ENCODE data around the gene STAT5B.

STAT5B gene

DNA sequence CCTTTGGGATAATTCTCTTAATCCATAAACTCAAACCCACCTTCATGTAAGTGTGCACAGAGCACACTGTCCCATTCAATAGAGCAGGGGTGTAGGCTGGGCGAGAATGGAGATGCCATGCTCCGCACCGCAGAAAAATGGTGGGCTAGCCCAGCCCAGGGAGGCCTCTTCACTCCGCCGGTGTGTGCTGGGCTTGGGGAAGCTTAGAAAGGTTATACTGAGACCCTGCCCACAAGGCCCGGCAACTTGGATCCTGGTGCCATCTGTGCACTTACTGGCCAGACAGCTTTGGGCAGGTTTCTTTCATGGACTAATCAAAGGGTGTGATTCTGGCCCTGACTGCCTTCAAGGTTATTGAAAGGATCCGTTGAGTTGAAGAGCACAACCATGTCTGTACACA is 8.4 kb upstream of the STAT5B start:
- no peak for DNase-seq

DNA sequence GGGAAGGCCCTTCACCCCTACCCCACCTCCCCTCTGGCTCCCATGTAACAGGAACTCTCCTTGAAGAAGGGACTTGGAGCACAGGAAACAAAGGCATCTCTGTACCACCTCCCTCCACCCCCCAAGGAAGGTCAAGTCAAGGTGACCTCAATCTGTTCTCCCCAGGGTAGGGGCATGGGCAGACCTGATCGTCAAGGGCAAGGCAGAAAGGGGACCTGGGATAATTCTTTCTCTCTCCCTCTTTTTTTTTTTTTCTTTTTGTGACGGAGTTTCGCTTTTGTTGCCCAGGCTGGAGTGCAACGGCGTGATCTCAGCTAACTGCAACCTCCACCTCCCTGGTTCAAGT is 7.8 kb upstream of the STAT5B start:
- DNase-seq, result no peak

DNA sequence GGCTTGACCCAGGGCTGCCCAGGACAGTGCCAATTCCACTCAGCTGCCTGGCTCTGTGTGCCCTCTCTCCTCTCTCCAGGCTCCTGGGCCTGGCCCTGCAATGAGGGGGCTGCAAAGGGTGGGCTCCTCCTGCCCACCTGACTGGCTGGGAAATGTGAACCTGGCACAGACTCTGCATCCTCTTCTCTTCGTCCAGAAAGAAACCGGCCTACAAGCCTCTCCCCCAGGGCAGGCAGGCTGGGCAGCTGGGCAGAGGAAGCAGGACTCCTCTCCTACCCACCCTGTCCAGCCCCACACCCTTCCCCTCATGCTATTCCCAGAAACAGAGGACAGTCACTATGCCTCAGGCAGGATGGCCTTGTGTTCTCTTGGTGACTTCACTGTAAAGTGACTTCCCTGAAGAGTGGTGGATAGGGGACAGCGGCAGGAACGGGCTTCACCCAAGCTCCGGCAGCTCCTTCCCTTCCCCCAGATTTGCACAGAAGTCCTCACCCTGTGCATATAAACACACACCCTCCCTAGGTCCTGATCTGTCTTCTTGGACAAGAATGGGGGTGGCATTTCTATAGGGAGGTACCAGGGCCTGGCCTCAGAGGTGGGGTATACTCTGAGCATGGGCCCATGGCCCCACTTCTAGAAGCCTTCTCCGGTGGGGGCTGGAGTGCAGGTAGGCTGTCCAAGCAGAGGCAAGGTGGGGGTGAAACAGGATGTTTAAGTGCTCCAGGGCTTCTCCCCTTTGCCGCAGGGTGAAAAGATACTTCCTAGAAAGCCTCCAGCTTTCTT is 7.2 kb upstream of the STAT5B start:
- DNase-seq, result no peak

GRCh38 chr17:42282478-42283080 is 6.4 kb upstream of the STAT5B start:
- no peak for DNase-seq

DNA sequence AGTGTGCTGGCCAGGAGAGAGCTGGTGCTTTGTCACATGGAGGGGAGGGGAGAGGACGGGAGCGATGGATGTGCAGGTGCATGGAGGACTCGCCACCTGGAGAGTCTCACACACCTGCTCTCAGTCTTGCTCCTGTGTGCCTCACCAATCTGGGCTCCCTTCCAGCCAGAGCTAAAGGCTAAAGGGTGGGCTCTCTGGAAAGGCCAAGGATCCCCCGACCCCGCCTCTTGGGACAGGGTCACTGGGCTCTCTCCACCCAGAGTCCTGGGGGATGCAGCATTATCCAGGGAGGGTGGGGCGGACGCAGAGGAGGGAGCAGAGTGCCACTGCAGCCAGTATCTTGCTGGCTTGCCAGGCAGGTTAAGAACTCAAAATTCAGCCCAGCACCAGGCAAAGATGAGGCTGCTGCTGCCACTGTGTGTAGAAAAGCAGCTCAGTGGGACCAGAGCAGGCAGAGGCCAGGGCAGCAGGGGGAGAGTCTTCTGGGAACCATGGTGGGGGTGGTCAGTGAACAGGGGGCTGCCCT is 5.4 kb upstream of the STAT5B start:
- DNase-seq, result no peak

- DNase-seq, result no peak
These were observed 3.8 kb upstream of the STAT5B start for GRCh38 chr17:42279776-42280630.

- no peak for DNase-seq
These were observed 1.1 kb upstream of the STAT5B start for GRCh38 chr17:42277342-42277712.

DNA sequence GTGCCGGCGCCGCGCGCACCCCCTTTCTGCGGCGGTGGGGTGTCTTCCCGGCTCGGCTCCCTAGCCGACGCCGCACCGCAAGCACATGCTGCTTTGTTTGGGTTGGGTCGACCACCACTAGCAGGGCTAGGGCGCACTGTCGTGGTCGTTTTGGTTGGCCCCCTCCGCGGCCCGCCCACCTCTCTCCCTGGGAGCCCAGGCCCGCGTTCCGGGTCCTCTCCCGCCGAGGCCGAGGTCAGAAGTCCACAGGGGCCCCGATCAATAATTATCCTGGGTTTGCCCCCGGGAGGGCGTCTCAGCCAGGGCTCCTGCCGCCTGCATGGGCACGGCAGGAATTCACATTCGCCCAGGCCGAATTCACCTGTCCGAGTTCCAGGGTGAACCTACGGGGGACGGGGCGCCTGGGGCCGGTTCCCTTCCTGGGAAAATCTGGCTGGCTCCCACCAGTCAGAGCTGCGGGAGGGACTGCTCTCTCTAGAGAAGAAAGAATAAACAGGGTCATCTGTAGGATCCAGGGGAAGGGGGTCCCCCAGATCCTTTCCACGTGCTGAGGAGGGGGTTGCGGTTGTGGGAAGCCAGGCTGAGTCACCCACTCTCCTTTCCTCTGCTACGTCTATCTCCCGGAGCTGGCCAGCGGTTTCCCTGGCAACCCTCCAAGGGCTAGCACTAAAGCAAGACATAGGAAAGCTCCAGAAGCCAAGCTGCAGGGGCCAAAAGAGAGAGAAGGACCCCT is 584 bp upstream of the STAT5B start:
- DNase-seq, result peak in 1 of 2 experiments; percentile 20

DNA sequence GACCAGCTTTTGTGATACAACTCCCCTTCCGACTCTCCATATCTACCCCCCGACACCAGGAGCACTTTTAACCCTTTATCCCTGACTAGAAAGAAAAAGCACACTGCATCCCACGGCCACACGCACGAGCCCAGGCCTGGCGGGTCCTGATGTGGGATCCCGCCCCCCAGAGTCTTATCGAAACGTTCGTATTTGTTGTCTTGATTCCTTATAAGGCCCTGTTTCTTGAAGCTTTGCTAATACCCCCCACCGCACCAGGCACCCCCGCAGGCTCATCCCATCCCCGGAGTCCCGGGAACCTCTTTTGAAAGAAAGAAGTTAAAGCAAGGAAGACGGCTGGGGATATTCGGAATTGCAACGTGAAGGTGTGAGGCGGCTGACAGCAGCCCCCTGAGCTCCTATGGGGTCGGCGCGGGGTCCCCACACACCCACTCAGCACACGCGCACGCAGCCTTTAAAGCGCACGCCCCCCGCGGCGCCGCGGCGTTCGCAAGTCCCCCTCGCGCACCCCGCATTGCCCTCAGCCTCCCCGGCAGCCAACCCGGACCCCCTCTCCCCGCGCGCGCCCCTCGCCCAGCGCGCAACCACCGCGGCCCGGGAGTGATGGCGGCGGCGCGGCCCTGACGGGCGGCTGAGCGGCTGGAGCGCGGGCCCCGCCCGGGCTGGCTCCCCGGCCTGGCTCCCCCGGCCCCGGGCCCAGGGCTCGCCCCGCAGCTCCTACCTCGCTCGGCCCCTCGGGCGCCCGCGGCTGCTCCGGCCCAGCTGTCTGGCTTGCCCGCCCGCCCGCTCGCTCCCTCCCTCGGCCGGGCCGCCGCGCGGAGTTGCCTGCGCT is 448 bp downstream of the STAT5B start:
- peak; percentile 34 to 36 for DNase-seq

GRCh38 chr17:42274812-42275526 is 1.2 kb downstream of the STAT5B start:
- DNase-seq, result no peak

- no peak for DNase-seq
These were observed 2.0 kb downstream of the STAT5B start for GRCh38 chr17:42274253-42274542.

DNA sequence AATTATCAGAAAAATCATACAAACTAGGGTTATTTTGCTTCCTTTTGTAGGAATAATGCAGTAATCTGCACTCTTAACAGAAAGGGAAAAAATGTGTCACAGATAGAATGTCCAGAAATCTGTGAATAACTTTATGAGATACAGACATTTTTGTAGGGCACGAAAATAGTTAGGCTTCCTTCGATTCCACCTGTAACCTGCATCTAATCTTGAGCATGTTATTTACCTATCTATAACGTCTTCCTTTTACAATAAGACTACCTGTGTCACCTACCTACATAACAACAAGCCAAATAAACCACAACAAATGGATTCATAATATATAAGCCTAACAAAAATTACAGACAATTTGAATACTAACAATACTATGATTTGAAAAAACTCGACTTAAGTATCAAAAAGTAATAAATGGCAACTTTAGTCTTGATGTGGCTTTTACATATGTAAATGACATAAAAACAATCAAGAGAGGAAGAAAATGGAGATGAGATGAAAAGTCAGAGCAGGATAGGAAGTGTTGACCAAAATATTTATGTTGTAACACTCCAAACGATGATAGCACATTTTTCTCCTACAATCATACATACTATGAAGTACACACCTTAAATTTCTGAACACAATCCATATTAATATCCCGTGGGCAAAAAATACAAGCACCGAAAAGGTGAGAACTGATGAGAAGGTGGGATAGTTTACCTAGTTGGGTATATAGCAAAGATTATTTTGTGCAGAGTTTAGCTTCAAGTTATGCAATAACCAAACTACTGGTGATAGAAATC is 2.5 kb downstream of the STAT5B start:
- no peak for DNase-seq

- no peak for DNase-seq
These were observed 3.9 kb downstream of the STAT5B start for GRCh38 chr17:42272162-42272907.

DNA sequence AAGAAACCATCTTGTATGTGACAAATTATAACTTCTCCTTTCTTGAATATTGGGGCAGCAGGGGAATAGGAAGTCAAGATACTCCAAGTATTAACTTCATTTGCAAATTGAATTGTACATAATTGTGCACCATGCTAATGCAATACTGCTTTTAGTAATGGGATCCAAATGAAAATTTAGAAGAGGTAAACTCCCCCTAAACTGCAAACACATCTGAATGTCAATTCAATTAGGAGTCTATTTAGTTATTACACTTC is 4.5 kb downstream of the STAT5B start:
- no peak for DNase-seq

- no peak for DNase-seq
These were observed 5.0 kb downstream of the STAT5B start for GRCh38 chr17:42271006-42271778.

DNA sequence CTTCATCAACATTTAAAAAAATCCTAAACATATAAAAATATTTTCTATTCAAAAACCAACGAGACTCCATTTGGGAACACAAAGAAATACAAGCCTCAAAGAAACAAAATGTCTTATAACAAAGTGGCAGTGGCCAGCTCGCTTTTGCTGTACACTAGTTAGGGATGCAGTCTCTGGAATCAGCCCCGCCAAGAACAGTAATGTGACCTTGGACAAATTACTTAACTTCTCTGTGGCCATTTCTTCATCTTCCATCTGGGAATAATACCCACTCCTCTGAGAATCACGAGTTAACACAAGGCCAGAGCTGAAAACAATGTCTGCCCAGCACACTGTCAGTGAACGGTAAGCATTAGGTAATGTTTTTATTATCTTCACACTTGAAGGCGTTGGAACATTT is 5.6 kb downstream of the STAT5B start:
- no peak for DNase-seq

DNA sequence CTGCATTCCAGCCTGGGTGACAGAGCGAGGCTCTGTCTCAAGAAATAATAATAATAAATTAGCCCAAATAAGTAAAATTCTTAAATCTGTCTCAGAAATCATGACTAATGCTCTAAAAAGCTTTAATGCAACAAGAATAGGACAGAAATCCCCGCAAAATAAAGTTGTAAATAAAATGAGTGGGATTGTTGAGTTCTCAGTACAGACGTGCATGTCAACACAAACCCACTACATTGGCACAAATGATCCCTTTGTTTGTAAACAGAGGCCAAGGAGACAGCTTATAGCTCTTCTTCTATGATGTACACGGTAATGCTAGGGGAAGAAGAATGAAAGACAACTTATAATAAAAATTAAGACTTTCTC is 6.0 kb downstream of the STAT5B start:
- no peak for DNase-seq

DNA sequence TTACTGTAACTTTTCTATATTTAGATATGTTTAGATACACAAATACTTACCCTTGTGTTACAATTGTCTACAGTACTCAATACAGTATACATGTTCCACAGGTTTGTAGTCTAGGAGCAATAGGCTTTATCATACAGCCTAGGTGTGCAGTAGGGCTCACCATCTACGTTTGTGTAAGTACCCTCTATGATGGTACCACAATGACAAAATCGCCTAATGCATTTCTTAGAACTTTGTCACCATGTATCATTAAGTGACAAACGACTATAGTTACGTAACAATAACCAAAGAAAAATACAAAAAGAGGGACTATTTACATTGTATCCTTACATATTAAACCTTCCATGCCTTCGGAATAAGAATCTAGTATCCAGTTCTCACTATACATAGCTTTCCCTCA is 8.0 kb downstream of the STAT5B start:
- DNase-seq, result no peak

DNA sequence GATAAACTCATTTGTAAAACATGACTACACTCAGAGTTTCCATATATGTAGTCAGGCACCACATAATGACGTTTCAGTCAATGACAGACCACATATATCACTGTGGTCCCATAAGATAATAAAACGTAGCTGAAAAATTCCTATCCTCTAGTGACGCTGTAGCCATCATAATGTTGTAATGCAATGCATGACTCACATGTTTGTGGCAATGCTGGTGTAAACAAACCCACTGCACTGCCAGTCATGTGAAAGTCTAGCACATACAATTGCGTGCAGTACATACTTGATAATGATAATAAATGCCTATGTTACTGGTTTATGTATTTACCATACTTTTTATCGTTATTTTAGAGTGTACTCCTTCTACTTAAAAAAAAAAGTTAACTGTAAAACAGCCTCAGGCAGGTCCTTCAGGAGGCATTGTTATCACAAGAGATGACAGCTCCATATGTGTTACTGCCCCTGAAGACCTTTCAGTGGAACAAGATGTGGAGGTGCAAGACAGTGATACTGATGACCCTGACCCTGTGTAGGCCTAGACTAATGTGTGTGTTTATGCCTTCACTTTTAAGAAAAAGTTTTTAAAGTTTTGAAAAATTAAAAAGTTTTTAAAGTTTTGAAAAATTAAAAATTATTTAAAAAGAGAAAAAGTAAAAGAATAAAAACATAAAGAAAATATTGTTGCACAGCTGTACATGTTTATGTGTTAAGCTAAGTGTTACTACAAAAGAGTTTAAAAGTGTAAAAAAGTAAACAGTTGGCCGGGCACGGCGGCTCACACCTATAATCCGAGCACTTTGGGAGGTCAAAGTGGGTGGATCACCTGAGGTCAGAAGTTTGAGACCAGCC is 9.0 kb downstream of the STAT5B start:
- peak in 1 of 2 experiments; percentile 38 for DNase-seq
